Activated CD4-positive, alpha-beta T cell treated with anti-CD3 and anti-CD28 coated beads, Interleukin-2, amount 50 U/mL, for 48 hours (primary cell): ENCODE data around the gene TNFRSF4.

ENCODE experiments used
- DNase-seq, 2 experiments: peaks; one replicate each; pipeline ENCODE4 v3.0.0-alpha.2; 2020

TNFRSF4 gene

DNA sequence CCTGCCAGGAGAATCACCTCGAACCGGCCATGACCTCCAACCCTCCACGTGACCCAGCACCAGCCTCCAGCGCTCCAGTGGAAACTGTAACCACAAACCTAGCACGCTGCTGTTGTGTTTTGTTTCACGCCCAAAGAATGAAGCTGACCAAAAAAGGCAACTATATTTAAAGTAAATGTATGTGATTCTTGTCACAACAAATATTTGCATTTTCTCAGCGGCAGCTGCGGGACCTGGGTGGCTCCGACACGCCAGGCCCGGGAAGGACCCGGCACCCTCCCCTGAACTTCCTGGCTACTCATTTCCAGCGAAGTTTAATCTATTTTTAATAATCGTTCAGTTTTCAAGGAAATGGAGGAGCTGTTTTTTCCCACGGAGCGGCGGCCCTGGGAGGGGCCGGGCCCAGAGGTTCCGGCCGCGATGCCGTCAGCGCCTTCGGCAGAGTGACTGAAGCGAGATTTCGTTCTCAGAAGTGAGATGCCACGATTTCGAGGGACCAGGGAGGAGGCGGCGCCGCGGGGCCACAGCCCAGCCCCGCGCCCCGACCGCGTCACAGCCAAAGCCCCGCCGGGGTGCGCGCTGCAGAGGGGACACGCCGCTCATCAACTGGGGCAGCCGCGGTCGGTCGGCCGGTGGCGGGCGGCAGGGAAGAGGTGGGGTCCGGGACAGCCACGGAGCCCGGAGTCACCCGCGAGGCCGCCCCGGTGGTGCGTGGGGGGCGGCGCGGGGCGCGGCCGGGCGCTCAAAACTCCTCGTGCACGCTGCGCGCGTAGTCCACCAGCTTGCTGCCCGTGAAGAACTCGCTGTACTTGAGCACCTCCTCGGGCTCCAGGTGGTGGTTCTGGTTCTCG, 3.0 kb upstream of the TNFRSF4 start:
- DNase-seq: peak; percentile 69 to 78

DNA sequence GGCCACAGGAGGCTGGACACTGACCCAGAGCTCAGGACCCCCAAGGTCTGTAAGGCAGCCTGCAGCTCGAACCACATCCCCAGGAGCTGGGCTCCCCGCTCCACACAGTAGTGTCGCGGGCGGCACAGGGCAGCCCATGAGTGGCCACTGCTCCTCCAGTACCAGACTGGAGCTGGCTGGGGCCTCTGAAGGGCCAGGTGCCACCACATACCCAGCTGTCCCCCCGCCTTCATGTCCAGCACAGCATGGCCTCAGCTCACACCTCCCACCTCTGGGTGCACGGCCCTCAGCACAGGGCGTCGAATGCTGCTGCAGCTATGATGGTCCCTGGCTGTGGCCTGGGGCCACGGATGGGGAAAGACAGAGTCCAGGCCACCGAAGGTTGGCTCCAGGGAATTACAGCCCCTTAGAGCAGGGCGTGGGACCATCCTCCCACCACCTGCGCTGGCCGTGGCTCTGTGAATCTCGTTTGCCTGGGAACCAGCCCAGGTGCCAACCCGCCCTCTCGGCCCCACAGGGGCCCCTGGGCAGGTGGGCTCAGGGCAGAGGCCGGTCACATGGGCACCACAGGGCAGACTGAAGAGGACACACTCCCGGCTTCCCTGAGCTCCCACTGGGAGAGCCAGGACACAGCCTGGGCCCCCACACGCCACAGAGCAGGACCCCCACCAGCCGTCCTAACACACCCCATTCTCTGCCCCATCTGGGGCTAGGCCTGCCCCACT, 2.1 kb upstream of the TNFRSF4 start:
- no peak for DNase-seq

DNA sequence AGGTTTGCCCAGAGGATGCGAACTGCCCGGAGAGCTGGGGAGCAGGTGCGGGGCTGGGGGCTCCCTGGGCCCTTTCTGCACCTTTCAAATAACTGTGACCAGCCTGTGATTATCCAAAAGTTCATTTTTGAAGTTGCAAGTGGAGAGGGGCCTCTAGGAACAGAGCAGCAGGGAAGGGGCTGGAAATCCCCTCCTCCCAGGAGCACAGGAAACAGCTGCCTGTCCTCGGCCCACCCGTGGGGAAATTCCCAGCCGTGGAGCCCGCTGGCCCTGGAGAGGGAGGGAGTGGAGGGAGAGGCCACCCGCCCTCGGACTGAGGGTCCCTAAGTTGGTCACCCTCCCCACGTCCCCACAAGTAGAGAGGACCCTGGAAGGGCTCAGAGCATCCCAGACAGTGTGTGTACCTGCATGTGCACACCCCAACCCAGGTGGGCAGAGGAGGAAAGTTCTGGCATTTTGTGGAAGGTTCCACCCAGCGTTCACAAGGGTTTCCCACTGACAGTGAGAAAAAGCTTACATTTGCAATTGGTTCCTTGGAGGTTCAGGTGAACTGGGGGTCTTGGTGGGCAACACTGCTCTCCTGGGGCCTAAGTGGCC, 1.2 kb upstream of the TNFRSF4 start:
- peak in 1 of 2 experiments; percentile 62 for DNase-seq

DNA sequence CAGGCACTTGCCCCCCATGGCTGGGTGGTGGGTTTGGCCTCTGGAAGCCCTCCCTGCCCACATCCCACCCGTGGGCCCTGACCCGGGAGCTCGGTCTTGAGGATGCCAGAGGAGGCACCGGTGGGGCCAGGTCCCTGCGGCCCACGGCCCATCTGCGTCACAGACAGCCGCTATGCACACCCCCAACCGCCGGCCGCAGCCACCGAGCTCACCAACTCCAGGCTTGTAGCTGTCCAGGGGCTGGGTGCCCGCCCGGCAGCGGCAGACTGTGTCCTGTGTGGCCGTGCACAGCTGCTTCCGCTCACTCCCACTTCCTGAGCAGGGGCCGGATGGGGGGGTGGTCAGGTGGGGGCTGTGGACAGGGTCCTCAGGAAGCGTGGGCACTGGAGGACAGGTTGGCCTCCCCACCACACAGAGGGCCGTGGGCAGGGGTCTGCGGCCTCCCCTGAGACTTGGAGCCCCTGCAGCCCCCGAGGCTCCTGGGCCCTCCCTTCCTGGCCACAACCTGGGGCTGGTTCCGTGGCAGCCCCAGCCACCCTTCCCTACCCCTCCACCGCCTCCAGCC, 1.1 kb downstream of the TNFRSF4 start:
- DNase-seq: peak; percentile 61 to 64

DNA sequence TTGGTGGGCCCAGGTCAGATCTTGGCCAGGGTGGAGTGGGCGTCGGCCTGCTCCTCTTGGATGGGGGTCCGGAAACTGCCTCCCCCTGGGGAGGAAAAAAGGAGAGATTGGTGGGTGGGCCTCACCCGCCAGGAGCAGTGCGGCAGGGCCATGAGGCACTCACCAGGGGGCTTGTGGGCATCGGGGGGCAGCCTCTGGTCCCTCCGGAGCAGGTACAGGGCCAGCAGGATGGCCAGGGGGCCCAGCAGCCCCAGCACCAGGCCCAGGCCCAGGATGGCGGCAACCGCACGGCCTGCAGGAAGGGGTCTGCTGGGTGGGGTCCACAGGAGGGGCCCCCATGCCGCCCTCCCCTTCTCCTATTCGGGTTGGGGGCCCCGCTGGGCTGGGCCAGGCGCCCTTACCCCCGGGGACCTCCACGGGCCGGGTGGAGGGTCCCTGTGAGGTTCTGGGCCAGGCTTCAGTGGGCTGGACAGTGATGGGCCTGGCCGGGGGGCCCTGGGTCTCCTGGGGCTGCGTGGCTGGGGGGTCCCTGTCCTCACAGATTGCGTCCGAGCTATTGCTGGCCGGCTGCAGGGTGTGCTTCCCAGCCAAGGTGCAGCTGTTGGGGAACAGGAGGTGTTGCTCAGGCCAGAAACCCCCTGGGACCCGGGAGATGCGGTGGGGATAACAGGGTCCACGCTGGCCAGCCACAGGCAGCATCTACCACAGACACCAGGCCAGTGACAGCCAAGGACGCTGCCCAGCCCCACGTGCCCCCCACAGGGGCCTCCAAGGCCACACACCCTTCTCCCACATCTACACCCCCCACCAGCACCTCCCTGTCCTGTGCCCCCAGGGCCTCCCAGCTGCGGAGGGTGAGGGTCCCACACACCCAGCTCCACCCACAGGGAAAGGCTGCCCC, 2.2 kb downstream of the TNFRSF4 start:
- DNase-seq: peak in 1 of 2 experiments; percentile 13

DNA sequence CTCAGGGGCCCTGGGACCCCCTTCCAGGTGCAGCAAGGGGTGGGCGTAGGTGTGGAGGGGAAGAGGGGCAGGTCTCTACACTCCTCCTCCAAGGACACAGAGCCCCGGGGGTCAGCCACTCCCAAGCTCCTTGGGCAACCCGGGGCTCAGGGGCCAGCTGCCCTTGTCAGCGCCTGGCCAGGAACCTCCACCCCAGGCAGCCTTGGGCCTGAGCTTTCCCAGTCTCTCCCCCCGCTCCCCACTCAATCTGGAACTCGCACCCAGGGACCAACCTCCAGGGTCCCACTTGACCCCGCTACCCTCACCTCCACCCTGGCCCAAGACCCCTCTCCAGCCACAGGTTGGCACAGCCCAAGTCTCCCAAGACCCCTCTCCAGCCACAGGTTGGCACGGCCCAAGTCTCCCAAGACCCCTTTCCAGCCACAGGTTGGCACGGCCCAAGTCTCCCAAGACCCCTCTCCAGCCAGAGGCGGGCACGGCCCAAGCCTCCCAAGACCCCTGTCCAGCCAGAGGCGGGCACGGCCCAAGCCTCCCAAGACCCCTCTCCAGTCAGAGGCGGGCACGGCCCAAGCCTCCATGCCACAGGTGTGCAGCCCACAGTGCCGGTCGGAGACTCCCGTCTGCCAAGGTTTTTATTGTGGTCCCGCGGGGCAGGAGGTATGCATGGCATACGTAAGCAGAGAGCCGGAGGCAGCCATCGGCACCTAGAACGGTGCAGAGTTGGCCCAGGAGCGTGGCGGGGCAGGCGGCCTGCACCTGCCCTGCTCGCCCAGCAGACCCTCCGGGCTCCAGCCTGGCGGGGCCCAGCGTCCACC, 3.0 kb downstream of the TNFRSF4 start:
- peak in 1 of 2 experiments; percentile 13 for DNase-seq

DNA sequence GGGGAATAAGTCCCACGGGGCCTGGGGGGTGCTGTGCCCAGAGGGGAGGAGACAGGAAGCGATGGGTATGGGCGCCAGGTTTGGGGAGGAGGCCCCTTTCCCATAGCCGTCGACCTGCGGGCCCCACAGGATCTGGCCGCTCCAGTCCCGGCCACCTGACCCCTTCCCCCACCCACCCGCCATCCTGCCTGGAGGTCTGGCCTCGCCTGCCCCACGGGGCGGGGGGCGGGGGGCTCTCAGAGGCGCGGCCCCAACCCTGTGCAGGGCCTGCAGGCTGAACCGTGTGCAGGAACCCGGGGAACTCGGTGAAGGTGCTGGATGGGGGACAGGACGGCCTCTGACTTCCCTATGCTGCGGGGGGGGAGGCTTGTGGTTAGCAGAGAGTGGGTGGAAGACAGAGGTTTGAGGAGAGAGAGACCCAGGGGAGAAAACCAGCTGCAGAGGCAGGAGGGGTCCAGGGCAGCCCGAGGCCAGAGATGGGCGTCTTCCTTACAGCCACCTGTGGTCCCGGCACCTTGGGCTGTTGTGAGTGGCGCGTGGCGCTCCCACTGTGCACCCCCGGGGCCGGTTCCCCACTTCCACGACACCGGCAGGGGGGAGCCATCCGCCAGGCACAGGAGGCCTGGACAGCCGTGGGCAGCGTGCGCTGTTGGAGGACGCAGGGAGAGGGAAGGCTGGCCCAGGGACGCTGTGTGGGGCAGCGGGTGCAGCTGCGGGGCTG, 5.1 kb downstream of the TNFRSF4 start:
- DNase-seq: peak; percentile 75 to 83

DNA sequence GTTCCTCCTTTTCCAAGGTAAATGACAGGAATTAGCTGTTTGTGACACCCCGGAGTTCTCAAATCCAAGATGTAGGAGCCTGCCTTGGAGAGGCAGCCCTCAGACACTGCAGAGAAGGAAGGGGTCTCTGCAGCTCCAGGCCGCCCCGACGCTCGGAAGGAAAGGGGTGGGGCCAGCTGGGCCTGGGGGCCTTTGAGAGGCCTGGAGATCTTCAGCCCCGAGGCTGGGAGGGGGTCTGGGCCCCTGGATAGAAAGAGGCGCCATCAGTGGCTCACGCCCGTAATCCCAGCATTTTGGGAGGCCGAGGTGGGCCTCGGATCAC, 6.4 kb downstream of the TNFRSF4 start:
- DNase-seq: no peak

DNA sequence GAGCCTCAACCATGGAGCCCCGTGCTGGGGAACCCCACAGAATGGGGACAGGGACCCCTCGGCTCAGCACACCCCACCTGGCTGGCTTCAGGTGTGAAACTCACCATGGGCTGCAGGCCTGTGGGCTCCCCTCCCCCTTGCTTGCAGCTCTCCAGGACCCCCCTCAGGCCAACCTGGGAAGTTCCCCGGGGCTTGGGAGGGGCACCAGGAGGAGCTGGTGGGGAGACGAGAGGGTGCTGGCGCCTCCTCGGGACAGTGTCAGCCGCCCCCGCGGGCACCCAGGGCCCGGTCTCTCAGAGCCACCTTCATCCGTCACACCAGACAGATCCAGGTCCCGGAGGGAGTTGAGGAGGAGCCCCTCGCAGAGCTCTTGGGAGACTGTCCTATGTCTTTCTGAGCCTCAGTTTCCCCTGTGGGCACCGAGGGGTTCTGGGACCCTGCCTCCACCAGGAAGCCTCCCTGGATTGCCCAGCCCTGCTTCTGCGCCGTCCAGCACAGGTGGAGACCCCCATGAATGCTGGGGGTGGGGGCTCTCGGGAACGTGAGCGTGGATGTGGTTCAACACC, 6.9 kb downstream of the TNFRSF4 start:
- peak in 1 of 2 experiments; percentile 58 for DNase-seq

DNA sequence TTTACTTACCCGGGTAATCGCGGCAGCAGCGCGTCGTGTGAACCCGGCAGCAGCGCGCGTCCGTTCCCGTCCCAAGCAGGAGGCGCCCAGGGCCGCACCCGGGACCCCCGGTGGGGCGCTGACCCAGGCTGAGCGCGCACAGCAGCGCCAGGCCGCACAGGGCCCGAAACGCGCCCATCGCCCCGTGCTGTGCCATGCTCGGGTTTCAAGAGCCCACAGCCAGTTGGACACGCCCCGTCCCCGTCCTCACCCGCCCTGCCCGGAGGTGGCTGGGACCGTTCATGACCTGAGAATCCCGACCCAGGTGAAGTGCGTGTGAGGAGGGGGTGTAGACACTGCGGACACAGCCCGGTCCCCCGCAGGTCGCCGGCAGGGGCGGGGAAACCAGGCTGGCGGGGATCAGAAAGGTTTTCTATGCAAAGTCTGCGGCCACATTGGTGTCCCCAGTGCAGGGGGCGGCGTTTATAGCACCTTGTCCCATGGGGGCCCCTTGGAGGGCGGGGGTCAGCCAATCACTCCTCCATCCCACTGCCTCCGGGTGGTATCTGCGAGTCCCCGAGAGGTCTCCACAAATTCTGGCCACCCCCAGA, 7.5 kb downstream of the TNFRSF4 start, which contains the start of gene TNFRSF18:
TNFRSF18 (minus strand) TSS at position 217 of the 590 bp plus-strand sequence; CDS start at position 196, 21 bp downstream.
- peak; percentile 76 to 82 for DNase-seq

DNA sequence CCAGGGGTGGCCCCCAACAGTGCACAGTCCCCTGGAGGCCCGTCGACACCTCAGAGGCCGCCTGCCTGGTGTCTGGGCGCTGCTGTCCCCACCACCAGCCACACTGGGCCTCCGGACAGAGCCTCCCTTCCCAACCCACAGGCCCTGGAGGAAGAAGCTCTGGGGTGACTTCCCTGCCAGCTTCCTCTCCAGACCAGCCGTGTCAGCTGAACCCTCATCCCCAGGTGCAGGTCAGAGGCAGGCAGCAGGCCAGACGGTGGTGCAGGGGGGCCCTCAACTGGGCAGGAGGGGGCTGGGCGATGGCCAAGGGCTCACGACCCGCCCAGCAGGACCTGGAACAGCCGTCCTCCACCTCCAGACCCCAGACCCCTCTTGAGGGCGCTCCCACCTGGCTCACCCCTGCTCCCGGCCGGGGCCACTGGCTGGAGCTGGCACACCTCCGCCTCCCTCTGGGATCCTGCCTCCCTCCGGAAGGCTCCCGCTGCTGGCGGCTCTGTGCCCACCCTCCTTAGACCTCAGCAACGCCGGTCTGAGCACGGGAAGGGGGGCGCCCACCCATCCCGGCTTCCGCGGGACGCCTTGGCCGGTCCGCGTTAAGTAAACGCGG, 8.1 kb downstream of the TNFRSF4 start:
- DNase-seq: peak in 1 of 2 experiments; percentile 38

DNA sequence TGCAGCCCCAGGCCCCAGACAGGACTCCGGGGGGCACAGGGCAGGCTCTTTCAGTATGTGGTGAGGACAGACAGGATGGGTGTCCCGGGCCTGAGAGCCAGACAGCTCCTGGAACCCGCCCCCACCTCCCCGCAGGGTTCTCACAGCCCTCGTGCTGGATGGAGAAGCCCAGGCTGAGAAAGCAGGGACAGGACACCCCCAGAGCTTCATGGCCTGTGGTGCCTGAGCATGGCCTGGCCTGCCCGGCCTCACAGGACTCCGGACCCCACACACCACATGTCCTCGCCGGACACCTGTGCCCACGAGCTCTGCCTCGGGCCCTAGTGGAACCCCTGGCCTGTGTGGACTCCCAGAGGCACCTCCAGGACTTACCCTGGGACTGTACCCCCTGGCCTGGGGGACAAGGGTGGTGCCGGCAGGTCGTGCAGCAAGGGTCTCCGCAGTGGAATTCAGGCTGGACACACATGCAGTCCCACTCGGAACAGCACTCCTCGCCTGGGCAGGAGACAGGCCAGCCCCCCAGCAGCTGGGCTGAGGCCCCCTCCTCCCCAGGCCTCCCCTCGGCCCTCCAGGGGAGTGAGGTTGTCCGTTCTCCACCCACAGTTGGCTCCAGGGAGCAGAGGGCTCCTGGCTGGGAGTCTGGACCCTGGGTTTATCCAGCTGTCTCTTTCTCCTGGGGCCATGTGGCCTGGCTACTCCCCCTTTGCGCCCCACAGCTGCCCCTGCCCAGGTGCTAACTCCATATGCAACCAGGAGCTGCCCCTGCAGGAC, 8.8 kb downstream of the TNFRSF4 start:
- DNase-seq: peak in 1 of 2 experiments; percentile 38

DNA sequence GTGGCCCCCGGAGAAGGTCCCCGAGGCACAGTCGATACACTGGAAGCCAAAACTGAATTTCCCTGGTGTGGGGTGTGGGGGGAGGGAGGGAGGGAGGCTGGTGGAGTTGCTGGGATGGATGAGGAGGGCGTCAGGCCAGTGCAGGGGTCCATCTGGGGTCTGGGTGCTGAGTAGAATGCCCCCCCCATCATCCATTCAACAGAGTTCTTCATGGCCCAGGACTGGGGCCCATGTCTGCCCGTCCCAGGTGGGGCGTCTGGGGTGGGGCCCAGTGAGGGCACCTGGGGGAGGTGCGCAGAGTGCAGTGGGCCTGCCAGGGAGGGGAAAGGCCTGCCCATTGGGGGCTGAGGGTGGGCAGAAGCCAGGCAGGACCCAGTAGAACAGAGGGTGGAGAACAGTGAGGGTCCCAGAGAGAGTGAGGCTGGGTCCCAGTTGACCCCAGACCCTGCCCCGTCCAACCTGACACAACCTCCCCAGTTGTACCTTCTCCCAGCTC, 9.5 kb downstream of the TNFRSF4 start:
- no peak for DNase-seq

DNA sequence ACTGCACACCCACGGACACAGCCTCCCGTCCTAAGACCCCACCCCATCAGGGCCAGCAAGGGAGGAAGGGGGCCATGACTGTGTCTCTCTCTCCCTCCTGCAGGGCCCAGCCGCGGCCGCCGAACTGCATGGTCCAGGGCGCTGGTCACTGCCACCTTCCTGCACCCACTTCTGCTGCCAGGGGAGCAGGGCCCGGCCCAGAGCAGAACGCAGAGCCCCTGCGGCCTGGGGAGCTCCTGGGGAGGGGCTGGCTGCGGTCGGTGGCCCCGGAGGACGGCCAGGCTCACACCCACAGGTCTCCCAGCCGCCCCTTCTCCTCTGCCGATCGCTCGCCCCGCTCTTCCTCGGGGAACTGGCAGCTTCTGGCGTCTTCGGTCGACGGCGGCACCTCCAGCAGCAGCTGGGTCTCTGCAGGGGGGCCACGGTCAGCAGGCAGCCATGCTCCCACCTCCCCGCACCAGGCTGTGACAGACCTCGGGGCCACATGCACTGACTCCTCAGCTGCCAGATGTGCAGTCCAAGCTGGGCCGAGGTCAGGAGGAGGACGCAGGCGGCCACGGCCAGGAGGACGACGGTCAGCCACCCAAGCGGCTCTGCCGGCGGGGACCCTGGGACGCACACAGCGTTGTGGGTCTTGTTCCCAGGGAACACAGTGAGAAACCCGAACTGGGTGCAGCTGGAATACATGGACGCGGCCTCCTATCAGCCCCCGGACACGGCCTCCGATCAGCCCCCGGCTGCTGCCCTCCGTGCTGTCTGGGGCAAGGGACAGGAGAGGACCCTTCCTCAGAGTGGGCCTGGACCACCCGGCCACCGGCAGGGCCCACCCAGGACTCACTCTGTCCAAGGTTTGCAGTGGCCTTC, 10.2 kb downstream of the TNFRSF4 start:
- no peak for DNase-seq

DNA sequence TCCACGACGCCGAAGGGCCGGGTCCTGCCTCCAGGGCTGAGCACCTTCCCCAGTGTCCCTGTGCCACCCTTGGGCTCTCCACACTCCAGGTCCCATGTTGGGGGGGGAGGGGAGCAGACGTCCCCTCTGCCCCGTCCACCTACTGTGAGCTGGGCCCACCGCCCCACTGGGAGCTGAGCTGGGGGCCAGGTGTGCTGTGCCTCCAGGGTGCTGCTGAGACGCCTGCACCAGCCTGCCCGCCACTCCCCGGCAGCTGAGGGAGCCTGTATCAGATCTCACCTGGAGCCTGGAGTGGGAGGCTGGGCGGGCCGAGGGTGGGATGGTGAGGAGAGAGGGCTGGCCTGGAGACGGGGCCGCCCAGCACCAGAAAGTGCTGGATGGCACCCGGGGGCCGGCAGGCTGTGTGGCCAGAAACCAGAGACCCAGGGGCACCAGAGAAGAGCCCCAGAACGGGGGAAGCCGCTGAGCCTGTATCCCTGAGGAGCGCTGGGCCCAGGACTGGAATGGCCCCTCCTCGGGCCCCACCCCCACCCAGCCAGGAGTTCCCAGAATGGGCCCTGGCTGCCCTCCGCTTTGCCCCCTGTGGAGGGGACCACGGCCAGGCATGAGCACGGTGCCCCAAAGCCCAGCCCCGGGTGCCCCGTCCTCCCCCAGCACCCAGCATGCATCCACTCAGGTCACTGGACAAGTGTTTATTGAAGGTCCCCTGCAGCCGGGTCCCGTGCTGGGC, 11.0 kb downstream of the TNFRSF4 start:
- no peak for DNase-seq
